ENCODE results near the gene PCSK1. TPM values are rescaled to one million over a fixed set of nuclear protein-coding genes. Genes with fewer than 3 reads are reported as not detected.
"Not testable (repeated sequence)": the region's sequence is repeated elsewhere in the genome, so short reads cannot be mapped to it uniquely, and the experiment has no call there.

PCSK1 gene
- total RNA-seq, 1 donor: not detected

DNA sequence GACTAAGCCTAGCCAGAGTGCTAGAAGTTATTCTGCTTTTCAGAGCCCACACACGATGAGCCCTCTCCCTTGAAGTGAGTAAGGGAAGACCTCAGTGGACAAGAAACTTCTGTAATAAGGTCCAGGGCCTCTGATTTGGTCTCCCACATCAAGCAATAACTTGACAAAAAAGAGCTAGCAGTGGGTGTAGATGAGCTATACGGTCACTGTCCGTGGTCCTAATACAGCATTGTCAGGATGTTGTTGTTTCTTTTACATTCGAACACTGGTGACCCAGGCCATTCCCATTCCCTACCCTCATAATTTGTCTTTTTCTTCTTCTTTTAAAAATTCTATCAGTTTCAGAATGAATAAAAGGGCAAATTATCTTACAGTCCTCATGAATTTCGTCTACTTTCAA lies 5.2 kb downstream of the PCSK1 start:
- DNase-seq (ENCODE audit: low read depth in 2 of 3, low spot score in 2 of 3): no peak

DNA sequence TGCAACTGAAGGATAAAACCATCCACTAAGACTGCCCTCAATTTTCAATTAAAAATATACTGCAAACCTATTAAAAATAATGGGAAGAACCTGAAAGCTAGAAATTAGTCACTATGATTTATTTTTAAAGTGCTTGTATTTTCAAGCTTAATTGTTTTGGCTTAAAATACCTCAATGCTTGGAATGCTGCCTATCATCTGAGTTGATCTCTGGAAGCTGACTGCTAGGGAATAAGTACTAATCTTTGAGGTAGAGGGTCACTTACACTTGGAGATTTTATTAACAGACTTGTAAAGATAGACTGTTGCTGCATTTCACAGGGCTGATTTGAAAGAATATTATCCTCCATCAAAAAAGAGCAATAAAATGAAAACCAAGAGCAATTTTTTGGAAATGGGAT lies 6.2 kb downstream of the PCSK1 start:
- no peak for DNase-seq (ENCODE audit: low read depth in 2 of 3, low spot score in 2 of 3)

DNA sequence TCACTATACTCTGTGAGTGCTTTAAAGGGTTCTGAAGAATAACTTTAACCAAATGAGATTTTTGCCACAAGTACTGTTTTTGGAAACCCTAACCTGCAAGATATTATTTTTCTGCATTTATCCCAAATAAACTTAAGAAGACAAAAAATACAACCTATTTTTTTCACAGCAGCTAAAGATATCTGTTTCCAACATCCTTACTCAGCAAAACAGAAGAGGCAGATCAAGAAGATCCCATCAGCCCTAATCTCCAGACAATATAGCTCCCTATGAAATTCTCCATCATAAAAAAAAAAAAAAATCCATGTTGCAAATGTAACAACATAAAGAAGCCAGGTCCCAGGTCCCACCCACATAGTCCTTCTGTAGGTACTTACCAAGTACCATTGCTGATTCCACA lies 7.6 kb downstream of the PCSK1 start:
- no peak for DNase-seq (ENCODE audit: low read depth in 2 of 3, low spot score in 2 of 3)

DNA sequence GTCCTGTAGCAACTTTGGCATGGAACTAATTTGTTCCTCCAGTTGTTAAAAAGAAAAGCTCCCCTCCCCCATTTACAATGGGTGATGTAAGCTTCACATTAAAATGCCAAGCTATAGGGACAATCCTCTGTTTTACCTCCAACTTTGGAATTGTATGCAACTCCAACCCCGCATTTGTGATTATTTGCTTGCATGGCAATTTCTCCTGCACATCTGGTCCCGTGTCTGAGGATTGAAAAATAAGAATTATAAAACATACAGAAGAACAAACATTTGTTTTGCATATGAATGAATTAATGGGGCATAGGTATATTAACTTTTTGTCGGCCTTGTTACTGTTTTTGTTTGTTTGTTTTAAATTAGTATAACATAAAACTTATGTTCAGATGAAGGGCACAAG lies 17.2 kb downstream of the PCSK1 start:
- DNase-seq (ENCODE audit: low read depth in 2 of 3, low spot score in 2 of 3): no peak

DNA sequence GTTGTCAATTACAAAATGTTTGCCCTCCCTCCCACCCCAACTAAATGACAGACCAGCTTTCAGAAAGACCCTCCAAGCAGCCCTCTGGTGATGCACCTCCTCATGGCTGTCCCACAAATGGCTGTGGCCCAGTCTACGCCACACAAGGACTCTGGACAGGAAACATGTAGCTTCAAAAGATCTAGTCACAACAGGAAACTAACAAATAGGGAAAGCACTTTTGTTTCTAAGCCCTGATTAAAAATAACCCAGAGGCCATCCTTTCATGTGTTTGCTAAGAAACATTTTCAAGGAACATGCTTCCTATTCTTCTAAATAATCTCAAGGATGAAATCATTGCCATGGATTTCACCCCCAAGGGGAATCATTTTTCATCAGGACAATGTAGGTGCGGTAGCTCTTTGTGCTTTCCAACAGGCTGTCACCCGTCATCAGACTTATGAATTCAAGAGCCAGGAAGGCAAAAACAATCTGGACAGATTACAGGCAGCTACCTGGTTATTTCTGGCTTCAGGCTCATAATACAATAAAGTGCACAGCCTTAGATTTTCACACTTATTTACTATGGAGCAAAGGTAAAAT lies 20.1 kb downstream of the PCSK1 start:
- no peak for DNase-seq (ENCODE audit: low read depth in 2 of 3, low spot score in 2 of 3)

DNA sequence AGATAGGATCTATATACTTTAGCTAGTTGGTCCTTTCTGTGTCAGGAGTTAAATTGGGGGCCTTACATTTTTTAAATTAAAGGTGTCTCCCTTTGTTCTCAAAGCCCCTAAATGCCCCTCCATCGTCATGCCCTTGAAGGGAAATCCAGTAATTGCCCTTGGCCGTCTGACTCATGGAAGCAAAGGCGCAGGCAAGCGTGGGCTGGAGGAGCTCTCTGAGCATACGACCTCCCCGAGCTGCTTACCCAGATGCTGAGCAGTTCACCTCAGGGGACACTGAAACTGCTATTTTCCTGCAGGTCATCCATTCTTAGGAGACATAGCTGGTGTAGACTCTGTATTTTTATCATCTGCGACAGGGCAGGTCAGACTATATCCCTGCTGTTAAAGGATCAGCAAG lies 23.0 kb downstream of the PCSK1 start:
- DNase-seq (ENCODE audit: low read depth in 2 of 3, low spot score in 2 of 3): no peak

DNA sequence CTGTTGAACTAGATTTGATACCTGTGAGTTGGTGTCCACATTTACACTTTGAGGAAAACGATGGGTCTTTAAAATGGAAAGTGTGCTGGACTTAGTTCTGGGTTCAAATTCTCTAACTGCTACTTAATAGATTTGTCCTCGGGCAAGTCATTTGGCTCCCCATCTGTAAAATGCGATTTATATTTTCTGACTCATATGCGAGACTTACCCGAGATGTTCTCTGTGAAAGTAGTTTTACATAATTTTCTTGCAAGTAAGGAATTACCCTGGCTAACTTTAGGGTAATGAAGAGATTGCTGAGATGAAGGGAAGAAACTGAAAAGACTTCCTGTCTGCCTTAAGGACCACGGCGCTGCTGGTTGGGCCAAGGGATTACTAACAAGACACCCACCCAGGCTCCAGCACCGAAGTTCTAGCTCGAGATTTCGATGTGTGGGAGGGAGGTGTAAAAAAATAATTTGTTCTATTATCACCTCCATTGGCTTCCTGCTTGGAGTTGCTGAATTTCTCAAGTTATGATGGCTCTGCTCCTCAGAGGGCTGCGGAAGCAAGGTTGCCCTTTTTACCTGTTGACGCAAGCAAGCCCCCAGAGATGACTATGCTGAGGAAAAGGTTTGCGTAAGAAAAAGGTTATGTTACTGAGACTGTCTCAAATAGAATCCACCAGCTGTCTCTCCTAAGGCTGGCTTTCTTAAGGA lies 24.1 kb downstream of the PCSK1 start:
- no peak for DNase-seq (ENCODE audit: low read depth in 2 of 3, low spot score in 2 of 3)

DNA sequence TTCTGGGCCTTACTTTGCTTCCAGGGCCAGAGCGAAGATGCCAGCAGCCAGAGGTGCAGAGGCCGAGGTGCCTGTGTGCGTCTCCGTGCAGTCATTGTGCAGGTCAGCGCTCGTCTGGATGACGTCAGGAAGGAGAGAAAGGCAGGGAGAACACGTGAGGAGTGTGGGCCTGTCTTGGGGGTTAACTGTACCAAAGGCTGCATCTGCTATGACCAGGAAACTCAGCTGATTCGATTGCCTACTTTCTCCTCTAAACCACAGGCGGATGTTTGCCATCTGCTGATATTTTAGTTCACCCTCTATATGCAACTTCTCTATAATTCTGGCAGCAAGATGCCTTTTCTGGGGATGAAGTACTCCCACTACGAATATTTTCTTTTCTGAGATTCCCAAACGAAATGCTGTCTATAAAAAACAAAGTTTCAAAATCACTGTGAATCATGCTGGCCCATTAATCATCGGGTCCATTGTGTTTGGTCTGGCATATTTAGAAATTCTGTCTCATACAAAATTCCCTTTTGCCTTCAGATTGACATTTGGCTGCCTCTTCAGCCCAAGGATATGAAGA lies 24.8 kb downstream of the PCSK1 start:
- peak in 2 of 3 donors; percentile 11 to 29 for DNase-seq (ENCODE audit: low read depth in 2 of 3, low spot score in 2 of 3)

DNA sequence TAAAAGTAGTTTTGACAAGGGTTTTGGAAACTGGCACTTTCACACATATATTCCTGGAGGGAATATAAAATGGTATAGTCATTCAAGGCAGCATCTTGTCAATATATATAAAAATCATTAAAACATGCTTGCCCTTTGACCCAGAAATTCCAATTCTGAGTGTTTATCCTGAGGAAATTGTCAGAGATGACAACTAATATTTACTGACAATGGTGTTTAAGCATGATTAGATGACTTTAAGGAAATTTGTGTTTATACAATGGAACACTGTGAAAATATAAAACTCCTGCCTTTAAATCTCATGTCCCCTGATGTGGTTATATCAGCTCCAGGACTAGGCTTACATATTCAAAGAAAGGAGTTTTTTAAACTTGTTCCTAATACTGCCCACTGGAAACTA lies 25.6 kb downstream of the PCSK1 start:
- no peak for DNase-seq (ENCODE audit: low read depth in 2 of 3, low spot score in 2 of 3)

DNA sequence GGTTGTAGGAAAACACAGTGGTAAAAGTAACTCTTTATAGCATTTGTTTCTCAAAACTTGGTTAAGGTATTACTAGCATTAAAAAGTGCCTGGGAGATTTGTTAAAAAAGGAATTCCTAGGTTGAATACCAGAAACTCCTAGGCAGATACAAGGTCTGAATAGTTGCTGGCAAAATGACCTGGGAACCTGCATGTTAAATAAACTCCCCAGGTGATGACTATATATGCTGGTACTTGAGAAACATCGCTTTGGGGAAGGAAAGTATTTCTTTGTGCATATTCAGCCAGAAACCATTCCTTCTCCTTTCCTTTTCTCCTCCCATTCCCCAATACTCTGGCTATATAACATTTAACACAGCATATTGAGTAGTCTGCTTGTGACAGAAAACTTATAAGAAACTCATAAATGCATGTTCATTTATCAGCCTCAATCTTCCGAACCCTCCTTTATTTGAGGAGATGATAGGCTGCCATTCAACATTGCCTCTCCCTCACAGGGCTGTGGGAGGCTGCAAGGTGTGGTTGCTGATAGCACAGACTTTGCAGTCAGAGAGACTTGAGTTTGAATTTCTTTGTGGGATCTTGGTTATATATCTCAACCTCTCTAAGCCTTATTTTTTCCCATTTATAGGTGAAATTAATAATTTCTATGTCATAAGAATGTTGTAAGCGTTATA lies 28.7 kb downstream of the PCSK1 start:
- DNase-seq (ENCODE audit: low read depth in 2 of 3, low spot score in 2 of 3): no peak

DNA sequence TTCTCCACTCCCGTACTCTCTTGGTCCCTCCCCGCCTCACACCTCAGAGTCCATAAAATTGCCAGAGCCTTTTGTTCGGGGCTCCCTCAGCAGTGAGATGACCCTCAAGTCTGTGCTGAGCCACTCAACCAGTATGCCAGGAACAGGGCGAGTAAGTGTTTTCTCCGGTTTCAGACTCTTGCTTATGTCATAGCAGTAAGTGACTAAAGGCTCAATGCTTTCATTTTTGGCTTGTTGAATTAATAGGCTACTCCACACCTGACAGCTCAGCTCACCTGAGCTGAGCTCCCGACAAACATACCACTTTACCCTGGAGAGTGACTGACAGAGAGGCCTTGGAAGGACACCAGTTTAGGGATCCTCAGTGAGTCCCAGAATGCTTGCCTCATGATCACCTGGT lies 30.5 kb downstream of the PCSK1 start:
- no peak for DNase-seq (ENCODE audit: low read depth in 2 of 3, low spot score in 2 of 3)

DNA sequence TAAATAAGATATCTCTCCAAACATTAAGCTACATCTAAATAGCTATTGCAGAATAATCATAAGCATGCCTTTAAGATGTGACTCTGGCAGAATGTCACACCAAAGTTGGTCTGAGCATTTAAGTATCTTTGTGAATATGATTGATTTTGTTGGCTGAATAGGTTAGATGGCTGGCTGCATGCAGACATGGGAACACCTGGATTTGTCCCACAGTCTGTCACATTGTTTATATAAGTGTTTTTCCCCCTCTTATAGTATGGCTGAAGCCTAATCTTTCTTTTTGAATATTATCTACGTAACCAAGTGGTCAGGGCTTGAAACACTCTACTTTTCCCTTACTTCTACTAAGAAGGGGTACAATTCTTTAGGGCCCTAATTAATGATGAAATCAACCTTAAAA lies 36.2 kb downstream of the PCSK1 start:
- DNase-seq (ENCODE audit: low read depth in 2 of 3, low spot score in 2 of 3): no peak

DNA sequence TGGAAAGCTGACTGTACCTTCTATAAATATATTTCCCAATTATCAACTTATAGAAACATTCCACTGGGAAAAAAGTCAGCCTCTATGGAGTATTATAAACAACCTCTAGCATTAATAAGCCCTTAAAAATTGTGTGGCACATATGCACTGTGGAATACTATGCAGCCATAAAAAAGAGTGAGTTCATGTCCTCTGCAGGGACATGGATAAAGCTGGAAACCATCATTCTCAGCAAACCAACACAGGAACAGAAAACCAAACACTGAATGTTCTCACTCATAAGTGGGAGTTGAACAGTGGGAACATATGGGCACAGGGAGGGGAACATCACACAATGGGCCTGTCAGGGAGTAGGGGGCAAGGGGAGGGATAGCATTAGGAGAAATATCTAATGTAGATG lies 37.8 kb downstream of the PCSK1 start:
- not testable (repeated sequence) for DNase-seq (ENCODE audit: low read depth in 2 of 3, low spot score in 2 of 3)

DNA sequence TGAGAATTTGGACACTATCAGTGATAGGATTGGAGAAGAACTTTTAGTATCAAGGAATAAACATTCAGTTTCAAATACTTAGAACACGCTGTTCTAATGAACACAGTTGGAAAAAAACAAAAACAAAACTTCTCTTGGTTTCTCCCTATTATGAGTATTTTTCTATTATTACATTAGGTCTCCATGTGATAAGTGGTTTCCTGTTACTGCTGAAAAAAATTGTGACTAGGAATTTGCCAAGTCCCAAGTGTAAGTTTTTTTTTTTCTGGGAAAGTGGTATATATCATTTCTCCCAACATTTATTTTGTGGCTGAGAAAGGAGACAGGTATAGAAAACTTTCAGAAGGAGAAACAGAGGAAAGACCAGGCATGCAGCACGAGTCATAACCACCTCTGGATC lies 41.1 kb downstream of the PCSK1 start:
- no peak for DNase-seq (ENCODE audit: low read depth in 2 of 3, low spot score in 2 of 3)

DNA sequence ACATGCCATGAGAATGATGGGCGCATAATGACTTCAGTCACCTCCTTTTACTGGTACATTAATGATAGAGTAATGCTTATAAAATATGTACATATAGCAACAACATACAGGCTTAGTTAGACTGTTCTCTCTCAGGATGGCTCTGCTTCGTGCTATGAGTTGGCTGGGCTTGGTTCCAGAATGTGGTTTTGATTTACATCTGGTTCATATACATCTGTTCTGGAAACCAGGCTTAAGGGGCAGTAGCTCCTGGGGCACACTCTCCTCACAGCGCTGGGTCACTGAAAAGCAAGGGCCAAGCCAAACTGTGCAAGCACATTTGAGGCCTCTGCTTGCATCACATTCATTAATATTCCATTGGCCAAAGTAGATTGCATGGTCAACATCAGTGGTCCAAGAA lies 44.9 kb downstream of the PCSK1 start:
- no peak for DNase-seq (ENCODE audit: low read depth in 2 of 3, low spot score in 2 of 3)

DNA sequence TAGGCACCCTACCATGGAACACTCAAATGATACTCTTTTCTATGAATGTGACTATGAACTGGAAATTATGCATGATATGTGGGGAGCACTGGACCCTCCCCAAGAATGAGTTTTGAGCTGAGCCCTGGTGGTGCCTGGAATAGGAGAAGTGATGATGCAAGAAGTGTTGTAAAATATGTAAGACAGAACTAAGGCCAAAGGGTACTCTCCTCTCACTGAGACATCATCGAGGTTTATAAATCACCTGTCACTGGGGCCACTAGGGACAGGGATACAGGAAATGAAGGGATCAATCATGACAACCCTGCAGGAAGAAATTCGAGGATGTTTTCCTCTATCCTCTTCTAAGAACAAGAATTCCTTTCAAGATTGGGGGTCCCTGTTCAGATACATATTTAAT lies 45.4 kb downstream of the PCSK1 start:
- no peak for DNase-seq (ENCODE audit: low read depth in 2 of 3, low spot score in 2 of 3)

DNA sequence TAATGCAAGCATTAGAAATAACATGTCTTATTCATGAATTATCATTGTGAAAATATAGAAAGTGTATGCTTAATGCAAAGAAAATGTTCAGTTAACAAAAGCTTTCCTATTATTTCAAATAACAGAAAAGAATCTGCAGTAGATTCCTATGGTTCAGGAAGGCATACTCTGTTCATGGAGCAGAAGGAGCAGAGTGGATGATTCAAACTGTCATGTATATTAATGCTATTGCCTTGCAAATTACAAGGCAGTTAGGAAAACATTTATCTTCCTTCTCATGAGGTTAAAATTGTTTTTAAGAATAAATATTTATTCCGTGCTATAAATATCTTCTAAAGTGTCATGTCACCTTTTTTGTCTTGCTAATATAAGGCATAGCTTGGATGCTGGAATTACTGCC lies 47.5 kb downstream of the PCSK1 start:
- no peak for DNase-seq (ENCODE audit: low read depth in 2 of 3, low spot score in 2 of 3)

DNA sequence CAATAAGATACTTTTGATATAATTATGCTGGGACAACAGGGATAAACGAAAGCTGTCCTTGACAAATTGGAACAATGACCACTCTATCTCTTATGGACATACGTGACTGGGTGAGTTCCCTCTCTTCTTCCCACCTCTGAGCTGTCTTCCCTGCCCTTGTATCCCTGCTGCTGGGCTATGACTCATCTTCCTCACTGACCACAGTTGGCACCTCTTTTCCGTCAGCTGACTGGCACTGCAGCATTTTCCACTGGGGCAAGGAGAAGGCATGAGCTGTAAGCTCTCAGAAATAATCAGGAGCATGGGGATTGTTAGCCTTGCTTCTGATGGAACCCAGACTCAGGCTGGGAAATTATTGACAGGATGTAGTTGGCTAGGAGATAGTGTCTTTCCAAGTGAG lies 48.7 kb downstream of the PCSK1 start:
- DNase-seq (ENCODE audit: low read depth in 2 of 3, low spot score in 2 of 3): no peak

DNA sequence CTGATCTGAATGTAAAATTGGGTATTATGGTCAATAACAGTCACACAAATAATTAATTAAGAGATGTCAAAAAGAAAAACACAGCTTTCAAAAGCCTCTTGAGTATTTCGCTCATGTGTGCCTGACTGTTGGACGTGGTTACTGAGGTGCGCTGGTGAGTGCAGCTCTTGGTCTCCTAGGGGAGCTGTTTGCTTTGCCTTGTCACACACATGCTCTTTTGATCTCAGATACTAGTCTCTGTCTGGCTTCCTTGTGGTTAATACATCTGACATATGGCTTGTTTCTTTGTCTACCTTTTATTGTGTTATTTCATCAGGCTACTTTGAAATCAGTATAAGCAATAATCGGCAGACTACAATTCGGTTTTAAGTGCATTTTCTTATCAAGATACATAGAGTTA lies 51.5 kb downstream of the PCSK1 start:
- DNase-seq (ENCODE audit: low read depth in 2 of 3, low spot score in 2 of 3): no peak

DNA sequence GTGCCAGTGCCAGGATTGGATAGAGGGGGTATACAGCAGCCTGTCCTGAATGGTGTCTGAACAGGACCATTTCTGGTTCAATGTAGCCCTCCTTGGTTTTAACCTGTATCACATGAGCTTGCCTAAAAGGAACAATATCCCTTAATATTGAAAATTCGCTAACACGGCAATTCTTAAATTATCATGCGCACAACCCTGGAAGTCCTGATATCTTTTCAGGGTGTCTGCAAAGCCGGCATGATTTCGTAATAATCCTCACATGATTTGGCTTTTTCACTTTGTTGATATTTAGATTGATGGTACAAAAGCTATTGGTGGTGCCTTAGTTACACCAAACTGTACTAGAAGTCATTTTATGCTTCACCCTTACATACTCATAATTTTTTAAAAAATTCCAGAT lies 53.2 kb downstream of the PCSK1 start:
- no peak for DNase-seq (ENCODE audit: low read depth in 2 of 3, low spot score in 2 of 3)

DNA sequence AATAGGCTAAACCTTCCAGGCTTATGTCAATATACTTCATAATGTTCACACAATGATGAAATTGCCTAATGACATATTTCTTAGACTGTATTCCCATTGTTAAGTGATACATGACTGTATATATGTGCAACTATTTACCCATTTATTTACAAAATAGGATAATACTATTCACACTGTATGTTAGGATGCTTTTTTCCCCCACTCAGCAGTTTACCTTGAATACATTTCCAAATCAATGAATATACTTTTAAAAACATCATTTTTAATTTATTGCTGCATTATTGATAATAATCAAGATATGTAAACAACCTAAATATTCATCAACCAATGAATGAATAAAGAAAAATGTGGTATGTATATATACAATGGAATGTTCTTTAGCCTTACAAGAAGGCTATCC lies 55.5 kb downstream of the PCSK1 start:
- no peak for DNase-seq (ENCODE audit: low read depth in 2 of 3, low spot score in 2 of 3)

DNA sequence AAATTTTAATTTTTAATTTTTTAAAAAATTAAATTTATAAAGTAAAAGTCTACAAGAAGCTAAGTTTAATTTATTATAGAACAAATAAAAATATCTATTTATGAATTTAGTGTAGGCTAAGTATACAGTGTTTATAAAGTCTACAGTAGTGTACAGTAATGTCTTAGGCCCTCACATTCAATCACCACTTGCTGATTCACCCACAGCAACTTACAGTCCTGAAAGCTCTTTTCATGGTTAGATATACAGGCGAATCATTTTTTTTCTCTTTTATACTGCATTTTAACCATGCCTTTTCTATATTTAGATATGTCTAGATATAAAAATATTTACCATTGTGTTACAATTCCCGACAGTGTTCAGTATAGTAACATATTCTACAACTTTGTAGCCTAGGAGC lies 55.9 kb downstream of the PCSK1 start:
- DNase-seq (ENCODE audit: low read depth in 2 of 3, low spot score in 2 of 3): no peak
